NCI-H2081 (cell line): Measurements from ENCODE around the gene SLC16A7.
"Not testable (repeated sequence)": the region's sequence is repeated elsewhere in the genome, so short reads cannot be mapped to it uniquely, and the experiment has no call there.

Source experiments
- DNase-seq, 2 experiments: peaks; one replicate each; lab custom pipeline; 2025; lab: John Stamatoyannopoulos, UW

The SLC16A7 gene

DNA sequence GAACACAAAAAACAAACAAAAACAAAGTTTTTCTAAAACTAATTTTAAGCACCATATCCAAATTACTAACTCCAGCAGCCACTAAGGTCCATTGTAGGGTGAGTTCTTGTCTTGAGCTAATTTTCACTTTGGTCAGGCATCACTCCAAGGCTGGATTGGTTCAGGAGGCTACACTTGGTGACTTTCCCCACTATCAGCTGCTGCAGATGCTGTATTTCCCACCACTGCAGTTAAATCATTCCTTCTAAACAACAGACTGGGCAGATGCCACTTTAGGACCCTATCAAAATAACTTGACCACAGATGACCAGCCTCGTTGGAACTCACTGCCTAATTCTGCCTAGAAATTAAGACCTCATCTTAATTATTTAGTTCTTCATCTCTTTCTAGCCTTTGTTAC is 140.5 kb downstream of the SLC16A7 start:
- DNase-seq = no peak

DNA sequence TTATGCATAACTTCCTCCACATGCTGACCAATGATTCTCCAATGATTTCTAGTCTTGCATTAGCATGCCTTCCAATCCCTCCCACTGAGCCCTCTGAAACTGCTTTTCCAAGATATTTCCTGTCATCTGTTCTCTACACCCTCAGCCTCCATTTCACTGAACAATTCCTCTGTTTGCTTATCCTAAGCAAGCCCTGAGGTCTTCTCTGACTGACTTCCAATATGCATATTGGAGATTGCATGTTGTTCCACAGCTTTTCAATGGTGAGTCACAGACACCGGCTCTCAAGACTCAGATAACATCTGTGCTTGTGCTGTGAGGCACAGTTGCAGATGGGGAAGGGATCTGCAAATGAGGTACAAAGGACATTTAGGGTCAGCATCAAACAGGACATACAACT is 141.0 kb downstream of the SLC16A7 start:
- DNase-seq = peak in 1 of 2 experiments; percentile 12

GRCh38 chr12:59737725-59738463 is 142.1 kb downstream of the SLC16A7 start:
- DNase-seq = no peak

DNA sequence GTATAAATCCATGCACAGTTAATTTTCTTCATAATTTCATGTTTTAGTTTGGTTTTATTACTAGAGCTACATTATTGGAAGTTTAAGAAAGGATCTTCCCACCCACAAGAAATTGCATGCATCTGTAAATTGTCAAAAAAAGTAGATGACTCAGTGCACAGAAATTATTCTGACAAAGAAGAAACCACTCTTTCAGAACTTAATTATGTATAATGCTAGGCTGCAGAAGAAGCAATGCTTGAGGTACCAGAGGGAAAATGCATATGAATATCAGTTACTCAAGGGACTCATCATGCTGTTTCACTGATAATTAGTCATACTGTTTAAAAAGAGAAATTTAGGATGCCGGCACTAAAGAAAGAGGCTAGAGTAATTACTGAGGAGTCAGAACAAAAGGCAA is 147.0 kb downstream of the SLC16A7 start:
- DNase-seq = no peak

DNA sequence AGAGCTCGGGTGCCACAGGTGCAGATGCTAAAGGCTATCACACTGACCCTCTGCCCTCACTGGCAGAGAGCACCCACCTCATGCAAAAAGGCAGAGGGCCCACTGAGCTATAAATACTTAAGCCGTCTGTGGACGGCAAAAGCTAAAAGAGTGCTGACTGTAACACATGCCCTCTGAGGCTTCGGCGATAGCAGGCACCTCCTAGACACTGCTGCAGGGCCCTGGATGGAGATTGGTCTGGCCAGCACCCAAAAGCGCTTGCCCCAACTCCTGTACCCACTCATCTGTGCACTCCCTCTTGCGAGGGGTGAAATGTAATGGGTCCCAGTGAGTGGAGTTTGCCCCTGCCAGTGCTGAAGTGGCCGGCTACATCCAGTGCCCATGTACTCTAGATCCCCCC is 148.7 kb downstream of the SLC16A7 start:
- DNase-seq = no peak

DNA sequence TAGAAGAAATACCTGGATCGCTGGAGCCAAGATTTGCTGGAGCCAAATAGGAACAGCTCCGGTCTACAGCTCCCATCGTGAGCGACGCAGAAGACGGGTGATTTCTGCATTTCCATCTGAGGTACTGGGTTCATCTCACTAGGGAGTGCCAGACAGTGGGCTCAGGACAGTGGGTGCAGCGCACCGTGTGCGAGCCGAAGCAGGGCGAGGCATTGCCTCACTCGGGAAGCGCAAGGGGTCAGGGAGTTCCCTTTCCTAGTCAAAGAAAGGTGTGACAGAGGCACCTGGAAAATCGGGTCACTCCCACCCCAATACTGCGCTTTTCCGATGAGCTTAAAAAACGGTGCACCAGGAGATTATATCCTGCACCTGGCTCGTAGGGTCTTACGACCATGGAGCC is 155.3 kb downstream of the SLC16A7 start:
- not testable (repeated sequence) for DNase-seq

DNA sequence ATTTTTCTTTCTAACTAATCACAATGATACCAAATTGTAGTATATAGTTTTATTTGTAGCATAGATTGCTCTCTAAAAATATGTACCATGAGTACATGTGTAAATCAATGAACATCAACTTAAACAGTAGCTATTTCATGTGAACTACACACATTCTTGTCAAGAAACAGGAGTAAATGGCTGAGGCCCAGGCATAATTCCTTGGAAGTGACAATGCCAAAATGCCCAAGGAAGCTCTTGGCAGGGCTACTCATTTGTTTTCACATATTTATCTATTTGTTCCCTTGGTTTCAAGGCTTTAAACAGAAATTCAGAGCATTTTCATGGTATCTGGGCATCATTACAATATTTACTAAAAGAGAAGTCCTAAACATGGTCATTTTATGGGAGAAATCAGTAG is 165.7 kb downstream of the SLC16A7 start:
- no peak for DNase-seq

GRCh38 chr12:59763835-59764234 is 168.0 kb downstream of the SLC16A7 start:
- no peak for DNase-seq

DNA sequence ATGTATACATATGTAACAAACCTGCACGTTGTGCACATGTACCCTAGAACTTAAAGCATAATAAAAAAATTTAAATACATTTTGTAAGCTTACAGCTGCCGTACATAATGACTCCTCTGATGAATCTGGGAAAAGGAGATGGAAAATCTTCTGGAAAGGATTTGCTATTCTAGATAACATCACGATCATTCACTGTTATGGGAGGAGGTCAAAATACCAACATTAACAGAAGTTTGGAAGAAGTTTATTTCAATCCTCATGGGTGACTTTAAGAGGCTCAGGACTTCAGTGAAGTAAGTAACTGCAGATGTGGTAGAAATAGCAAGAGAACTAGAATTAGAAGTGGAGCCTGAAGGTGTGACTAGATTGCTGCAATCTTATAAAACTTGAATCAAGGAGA is 172.2 kb downstream of the SLC16A7 start:
- DNase-seq = no peak

- no peak for DNase-seq
Observed at GRCh38 chr12:59780605-59781135, 184.8 kb downstream of the SLC16A7 start.

DNA sequence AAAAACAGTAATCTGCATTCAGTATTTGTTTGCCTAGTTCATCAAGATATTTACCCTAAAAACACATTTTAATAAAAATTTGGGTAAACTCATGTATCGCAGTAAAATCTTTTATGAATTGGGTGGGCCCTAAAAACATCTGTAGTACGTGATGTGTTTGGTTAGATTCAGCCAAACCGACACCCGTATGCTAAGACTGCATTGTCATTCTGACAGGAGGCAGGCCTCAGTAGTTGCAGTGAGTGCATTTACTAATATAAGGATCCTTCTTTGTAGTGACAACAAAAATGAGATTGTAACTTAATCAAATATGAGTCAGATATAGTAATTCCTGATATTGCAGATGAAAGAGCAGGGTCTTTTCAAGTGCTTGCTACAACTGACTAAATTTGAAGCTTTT is 191.8 kb downstream of the SLC16A7 start:
- DNase-seq = no peak

DNA sequence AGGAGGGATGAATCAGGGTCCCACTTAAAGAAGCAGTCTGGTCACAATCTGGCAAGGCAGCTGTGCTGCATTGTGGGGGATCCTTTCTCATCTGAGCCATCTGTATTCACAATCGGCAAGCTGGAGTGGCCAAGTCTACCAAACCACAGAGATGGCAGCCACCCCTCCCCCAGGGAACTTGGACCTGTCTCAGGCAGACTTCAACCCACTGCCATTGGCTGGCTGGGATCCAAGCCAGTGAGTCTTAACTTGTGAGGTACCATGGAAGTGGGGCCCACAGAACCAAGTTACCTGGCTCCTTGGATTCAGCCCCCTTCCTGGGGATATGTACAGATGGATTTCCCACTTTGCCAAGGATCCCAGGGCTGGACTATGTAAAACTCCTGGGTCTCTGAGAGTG is 196.8 kb downstream of the SLC16A7 start:
- no peak for DNase-seq

DNA sequence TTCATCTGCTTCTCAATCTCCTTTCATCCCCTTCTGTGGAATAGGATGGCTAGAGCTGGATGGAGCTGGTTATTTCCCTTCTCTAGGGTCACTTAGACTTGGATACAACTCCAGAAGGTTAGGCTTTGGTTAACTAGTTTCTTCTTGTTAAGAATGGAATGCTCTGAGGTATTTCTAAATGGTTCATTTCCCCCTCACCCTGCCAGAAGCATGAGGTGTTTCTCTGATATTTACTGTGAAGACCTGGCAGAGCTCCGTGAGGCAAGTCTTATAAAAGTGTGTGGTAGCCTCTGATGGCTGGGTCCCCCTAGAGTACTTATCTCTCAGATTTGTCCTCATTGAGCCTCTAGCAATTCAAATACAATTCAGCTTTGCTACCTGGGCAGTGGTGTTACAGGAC is 207.9 kb downstream of the SLC16A7 start:
- DNase-seq = no peak

DNA sequence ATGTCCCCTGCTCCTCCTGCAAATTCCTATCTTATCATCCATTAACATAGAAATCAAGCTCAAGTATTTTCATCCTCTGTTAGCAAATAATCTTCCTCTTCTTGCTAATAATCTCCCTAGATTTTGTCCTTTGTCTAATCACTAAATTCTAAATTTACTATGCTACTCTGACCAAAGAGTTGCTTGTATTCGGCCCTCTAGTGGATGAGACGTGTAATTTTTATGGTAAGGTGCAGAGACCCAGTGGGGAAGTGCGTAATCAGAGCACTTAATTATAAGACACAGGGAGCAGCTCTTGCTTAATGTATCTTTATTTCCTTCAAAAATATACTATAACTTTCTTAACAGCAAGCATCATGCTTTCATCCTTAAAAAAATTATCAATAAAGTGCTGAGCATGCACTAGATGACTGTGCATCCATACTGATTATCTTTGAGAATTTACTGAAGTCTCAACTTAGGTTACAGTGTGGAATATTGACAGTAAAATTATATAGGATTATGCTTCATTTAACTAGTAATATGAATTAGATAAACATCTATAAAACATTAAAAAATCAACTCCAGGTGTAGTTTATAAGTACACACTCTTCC is 212.6 kb downstream of the SLC16A7 start:
- DNase-seq = peak; percentile 11 to 44

DNA sequence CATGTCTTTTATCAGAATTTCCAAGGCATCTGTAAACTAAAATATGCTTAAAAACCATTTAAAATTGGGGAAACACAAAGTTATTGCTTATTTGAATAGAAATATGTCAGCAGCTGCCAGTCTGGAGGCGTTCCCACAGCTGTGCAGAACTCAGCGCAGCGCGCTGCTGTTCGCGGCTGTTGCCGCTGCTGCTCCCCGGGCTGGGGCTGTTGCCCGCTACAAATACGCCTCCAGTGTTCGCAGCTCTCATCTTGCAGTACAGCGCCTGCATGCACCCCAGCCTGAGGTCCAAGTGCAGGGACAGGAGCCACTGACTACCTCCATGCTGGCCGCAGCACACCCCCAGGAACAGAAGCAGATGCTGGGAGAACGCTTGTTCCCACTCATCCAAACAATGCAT is 216.2 kb downstream of the SLC16A7 start:
- DNase-seq = no peak

DNA sequence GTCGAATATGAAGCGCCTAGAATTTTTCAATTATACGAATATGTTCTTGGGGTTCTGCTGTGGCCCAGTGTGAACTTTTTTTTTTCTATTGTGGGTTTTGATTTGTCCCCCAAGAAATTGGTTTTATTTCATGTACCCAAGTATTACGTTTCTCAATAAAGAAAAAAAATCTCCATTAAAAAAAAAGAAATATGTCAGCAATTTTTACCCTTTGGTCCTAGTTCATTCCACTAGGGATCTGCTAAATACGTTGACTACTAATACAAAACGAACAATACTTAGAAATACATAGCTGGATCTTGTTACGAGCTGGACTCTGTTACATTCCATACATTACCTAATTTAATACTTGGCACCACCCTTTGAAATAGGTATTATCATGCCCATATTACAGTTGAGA is 216.9 kb downstream of the SLC16A7 start:
- no peak for DNase-seq

DNA sequence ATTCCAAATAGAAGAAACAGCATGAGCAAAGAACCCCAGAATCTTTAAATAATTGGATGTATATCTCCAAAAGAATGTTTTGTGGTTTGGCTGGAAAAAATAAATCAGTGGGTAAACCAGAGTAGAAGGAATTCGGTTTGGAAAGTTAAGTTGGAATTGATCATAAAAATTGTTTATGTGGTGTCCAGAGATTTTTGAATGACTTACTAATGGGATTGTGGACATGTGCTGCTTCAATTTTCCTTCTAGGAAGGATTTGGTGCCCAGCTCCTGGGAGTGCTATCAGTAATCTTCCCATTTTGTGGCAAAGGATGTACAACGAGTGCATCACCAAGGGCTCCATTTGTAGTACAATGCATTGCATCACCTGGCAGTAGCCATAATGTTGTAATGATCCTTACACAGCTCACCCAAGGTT is 224.8 kb downstream of the SLC16A7 start:
- DNase-seq = no peak

GRCh38 chr12:59823567-59823966 is 227.7 kb downstream of the SLC16A7 start:
- no peak for DNase-seq

- no peak for DNase-seq
Observed at GRCh38 chr12:59827767-59828166, 231.9 kb downstream of the SLC16A7 start.

- no peak for DNase-seq
Observed at GRCh38 chr12:59828521-59828920, 232.7 kb downstream of the SLC16A7 start.

- no peak for DNase-seq
Observed at GRCh38 chr12:59833408-59833807, 237.6 kb downstream of the SLC16A7 start.

DNA sequence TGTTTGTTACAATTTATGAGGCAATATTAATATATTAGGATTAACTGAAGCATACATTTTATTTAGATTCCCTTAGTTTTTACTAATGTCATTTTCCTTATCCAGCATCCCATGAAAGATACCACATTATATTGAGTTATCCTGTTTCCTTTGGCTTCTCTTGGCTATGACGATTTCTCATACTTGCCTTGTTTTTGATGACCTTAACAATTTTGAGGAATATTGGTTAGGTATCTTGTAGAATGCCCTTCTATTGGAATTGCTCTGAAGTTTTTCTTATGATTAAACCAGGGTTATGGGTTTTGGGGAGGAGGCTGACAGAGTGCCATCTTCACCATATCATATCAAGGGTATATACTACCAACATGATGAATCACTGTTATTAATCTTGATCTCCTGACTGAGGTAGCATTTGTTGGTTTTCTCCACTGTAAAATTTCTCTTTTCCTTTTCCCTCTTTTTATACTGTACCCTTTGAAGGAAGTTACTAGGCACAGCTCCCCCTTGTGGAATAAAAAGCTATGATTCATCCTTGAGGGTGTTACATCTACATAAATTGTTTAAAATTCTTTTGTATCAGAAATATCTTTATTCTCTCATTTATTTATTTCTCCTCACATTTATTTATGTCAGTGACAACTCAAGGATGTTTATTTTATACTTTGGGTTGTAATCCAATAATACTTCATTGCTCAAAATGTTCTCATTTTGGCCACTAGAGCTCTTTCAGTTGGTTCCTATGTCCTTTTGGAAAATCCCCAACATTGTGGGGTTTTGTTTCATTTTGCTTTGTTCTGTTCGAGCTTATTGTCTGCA is 239.0 kb downstream of the SLC16A7 start:
- DNase-seq = peak; percentile 8
